ENCODE data around the gene DBNDD1.
"Not testable (repeated sequence)": the region's sequence is repeated elsewhere in the genome, so short reads cannot be mapped to it uniquely, and the experiment has no call there.

The DBNDD1 gene

GRCh38 chr16:90011908-90012501, 7.3 kb downstream of the DBNDD1 start:
- no peak for DNase-seq (ENCODE audit: low read depth)

DNA sequence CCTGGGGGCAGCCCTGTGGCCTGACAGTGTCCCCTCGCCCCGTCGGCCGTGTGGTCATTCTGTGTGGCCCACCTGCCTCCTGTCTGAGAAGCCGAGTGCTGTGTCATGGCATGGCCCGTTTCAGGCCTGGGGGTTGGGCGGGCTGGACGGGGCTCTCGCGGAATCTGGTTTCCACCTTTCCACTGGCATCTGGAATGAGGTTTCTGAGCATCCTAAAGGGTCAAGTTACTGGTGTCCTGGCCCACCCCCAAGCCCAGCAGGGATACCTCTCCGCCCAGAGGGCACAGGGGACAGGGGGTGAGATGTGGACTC, 7.8 kb downstream of the DBNDD1 start:
- no peak for DNase-seq (ENCODE audit: low read depth)

DNA sequence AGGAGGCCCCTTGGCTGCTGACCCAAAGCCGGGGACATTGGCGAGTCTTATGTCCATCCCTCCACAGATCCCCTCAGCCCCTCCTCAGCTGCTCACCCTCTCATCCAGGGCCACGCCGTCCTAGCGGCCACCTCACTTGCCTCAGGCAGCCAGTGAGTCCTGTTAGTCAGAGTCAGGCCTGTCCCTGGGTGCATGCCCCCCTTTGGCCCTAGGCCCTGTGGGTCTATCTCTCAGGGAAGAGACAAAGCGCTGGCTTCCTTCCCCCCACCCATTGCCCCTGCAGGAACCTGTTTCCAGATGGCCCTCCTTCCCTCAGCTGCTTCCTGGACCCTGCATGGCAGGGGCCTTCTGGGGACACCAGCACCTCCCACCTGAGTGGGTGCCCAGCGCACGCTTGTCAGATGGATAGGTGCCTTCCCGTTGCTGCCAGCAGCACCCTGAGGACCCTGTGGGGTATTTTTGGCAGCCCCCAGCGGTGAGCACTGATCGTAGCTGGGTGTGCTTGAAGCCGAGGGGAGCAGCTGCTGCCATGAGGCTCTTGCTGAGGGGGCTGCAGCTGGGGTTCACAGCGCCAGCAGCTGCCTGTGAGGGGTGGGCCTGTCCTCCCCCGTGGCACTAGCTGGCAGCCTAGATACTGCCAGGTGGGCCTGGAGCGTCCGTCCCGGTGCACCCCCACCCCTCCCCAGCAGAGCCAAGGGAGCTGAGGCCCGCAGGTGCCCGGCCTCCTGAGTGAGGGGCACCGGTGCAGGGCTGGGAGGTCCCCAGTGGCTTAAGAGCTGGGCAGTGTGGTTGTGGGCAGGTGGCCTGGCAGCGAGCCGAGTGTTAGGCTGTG, 8.4 kb downstream of the DBNDD1 start:
- no peak for DNase-seq (ENCODE audit: low read depth)

- no peak for DNase-seq (ENCODE audit: low read depth)
Measured at GRCh38 chr16:90009172-90009899, 9.9 kb downstream of the DBNDD1 start.

DNA sequence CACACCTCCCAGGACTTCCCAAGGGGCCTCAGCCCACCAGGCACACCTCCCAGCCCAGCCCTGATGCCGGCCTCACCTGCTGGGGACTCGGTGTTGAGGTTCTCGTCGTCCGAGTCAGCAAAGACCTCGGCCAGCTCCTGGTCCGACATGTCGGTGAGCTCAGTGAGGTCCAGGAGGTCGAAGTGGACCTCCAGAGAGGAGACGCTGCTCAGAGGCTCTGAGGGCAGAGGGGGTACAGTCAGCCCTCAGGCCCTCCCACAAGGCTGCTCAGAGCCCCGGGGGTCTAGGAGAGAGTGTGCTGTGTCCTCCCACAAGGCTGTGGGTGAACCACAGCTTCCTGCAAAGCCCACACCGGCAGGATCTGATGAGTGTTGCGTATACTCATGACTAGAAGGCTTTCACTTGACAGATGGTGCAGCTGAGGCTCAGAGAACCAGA, 10.5 kb downstream of the DBNDD1 start:
- DNase-seq (ENCODE audit: low read depth) = no peak

- DNase-seq (ENCODE audit: low read depth) = not testable (repeated sequence)
Measured at GRCh38 chr16:90007635-90008234, 11.5 kb downstream of the DBNDD1 start.

- DNase-seq (ENCODE audit: low read depth) = no peak
Measured at GRCh38 chr16:90007015-90007414, 12.2 kb downstream of the DBNDD1 start.

DNA sequence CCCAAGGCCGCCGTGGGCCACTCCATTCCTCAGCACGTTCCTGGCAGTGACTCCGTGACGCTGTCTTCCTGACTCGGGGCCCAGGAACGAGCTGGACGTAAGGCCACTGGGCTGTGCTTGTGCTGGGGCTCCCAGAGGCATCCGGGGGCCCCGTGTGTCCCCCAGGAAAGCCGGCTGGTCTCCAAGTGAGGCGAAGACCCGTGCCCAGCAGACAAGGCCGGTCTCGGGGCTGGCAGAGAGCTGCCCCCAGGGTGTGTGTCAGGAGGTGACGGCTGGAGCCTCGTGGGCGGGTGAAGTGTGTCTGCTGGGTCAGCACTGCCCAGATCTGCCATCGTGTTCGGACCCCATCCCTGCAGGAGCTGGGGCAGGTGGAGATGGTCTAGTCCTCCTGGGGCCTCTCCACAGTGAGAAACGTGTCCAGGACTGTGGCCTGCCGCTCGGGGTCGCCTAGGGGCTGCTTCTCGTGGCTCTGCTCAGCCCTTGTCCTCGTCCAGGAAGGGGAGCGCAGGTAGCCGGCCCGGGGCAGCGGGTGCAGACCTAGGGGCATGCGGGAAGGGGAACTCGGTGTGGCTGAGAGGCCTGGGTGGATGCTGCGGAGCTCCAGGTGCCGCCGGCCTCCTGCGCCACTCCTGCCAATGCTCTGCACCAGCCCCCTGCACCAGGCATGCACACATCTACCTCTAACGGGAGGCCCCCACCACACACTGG, 13.1 kb downstream of the DBNDD1 start:
- no peak for DNase-seq (ENCODE audit: low read depth)

DNA sequence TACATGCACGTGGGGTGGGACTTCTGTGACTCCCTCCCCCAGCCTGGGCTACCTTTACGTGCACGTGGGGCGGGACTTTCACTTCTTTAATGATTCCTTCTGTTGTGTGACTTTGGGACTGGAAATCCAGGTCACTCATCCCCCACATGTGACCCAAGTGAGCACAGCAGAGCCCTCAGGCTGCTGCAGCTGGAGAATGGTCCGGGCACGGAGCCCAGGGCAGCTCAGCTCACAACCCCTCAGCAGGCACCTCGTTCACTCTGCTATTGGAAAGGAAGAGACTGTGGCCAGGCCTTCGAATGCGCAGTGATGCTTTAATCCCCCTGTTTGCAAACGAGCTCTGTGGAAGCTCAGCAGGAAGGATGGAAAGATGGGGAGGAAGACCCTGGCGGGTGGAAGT, 14.7 kb downstream of the DBNDD1 start:
- DNase-seq (ENCODE audit: low read depth) = no peak

GRCh38 chr16:90002759-90003158, 16.5 kb downstream of the DBNDD1 start:
- no peak for DNase-seq (ENCODE audit: low read depth)

- DNase-seq (ENCODE audit: low read depth) = no peak
Measured at GRCh38 chr16:90001761-90002503, 17.3 kb downstream of the DBNDD1 start.

DNA sequence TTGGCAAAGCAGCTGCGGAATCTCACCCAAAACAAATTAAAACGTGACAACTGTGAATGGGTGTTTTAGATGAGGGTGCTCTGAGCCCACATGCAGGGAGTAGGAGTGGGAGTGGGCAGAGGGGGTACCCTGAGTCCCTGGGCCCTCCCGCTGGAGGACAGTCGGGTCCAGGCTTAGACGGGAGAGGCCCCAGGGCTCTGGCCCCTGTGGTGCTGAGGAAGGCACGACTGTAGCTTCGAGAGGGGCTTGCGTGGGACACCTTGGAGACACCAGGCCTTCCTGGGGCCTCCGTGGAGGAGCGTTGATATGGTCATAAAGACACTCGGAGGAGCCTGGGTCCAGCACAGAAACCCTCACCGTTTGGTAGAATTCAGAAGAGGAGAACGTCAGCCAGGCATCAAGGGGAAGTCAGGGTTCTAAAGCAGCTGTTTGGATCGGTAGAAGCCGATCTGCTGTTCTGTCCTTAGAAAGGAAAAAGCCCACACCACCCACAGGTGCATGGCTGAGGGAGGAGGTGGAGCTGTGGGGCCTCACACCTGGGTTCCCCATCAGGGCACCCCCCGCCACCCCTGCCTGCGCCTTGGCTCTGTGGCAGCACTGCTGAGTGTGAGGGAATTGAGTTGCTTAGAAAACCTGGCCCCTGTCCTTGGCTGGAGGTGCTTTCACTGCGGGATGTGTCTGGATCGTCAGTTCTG, 18.4 kb downstream of the DBNDD1 start:
- DNase-seq (ENCODE audit: low read depth) = no peak

- DNase-seq (ENCODE audit: low read depth) = no peak
Measured at GRCh38 chr16:89999831-90000574, 19.3 kb downstream of the DBNDD1 start.

- no peak for DNase-seq (ENCODE audit: low read depth)
Measured at GRCh38 chr16:89996178-89996489, 23.1 kb downstream of the DBNDD1 start.

DNA sequence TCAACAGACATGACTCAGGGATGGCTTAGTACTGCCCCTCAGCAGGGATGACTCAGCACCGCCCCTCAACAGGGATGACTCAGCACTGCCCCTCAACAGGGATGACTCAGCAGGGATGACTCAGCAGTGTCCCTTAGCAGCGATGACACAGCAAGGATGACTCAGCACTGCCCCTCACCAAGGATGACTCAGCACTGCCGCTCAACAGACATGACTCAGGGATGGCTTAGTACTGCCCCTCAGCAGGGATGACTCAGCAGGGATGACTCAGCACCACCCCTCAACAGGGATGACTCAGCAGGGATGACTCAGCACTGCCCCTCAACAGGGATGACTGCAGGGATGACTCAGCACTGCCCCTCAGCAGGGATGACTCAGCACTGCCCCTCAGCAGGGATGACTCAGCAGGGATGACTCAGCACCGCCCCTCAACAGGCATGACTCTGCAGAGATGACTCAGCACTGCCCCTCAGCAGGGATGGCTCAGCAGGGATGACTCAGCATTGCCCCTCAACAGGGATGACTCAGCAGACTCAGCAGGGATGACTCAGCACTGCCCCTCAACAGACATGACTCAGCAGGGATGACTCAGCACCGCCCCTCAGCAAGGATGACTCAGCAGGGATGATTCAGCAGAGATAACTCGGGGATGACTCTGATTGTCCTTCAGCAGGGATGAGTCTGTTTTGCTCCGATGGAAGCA, 23.6 kb downstream of the DBNDD1 start:
- not testable (repeated sequence) for DNase-seq (ENCODE audit: low read depth)

GRCh38 chr16:89994721-89995474, 24.4 kb downstream of the DBNDD1 start:
- not testable (repeated sequence) for DNase-seq (ENCODE audit: low read depth)

GRCh38 chr16:89994389-89994720, 24.9 kb downstream of the DBNDD1 start:
- DNase-seq (ENCODE audit: low read depth) = no peak

DNA sequence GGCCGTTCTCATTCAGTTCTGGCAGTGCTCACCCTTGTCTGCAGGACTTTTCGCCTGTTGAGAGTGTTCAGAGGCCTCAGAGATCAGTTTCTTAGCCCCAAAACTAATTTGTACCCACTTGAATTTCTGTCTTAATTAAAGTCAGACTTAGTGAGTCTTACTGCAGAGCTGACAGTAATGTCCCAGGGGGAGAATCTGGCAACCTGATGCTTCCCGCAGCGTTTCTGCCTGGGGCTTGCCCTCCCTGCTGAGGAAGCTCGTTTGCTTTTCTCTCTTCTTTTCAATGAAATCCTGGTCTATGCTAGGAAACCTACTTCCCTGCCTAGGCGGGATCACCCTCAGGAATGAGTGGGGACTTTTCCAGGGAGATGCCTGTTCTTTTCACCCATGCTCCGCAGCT, 25.3 kb downstream of the DBNDD1 start:
- no peak for DNase-seq (ENCODE audit: low read depth)

GRCh38 chr16:89993377-89993776, 25.9 kb downstream of the DBNDD1 start:
- no peak for DNase-seq (ENCODE audit: low read depth)

Measured in HS-5 (cell line).